VCaP (cell line): Measurements from ENCODE around the gene ARID4B.
"Not testable (repeated sequence)": the region's sequence is repeated elsewhere in the genome, so short reads cannot be mapped to it uniquely, and the experiment has no call there.

Source experiments
- H3K27ac ChIP-seq: fragments of 450-650 bp; 2 replicates; pipeline ENCODE4 v1.5.1; 2017
- CTCF ChIP-seq: fragments of 450-650 bp; conservative IDR thresholded peaks from 2 replicates; pipeline ENCODE4 v1.5.1; 2017; ENCODE audit warnings: mild to moderate bottlenecking, moderate library complexity

Gene ARID4B

GRCh38 chr1:235315735-235316134 lies 12.2 kb downstream of the ARID4B start:
- H3K27ac ChIP-seq, result no peak overlapping the region
- no peak for TF ChIP-seq CTCF

GRCh38 chr1:235315173-235315572 lies 12.8 kb downstream of the ARID4B start:
- TF ChIP-seq CTCF, result no peak
- H3K27ac ChIP-seq, result no peak overlapping the region

- peak overlapping the region; percentile 21; the same call in 1 of the 2 replicates for H3K27ac ChIP-seq
Measured at GRCh38 chr1:235313931-235314678, 13.9 kb downstream of the ARID4B start.

GRCh38 chr1:235313262-235313661 lies 14.7 kb downstream of the ARID4B start:
- no peak for TF ChIP-seq CTCF
- no peak overlapping the region for H3K27ac ChIP-seq

More at GRCh38 chr1:235313931-235314678, 13.9 kb downstream of the ARID4B start:
- TF ChIP-seq CTCF, result no peak

- H3K27ac ChIP-seq, result not testable (repeated sequence)
Measured at GRCh38 chr1:235309206-235309605, 18.8 kb downstream of the ARID4B start.

GRCh38 chr1:235307158-235308124 lies 20.5 kb downstream of the ARID4B start:
- no peak overlapping the region for H3K27ac ChIP-seq
- TF ChIP-seq CTCF, result no peak

GRCh38 chr1:235304549-235305451 lies 23.2 kb downstream of the ARID4B start:
- H3K27ac ChIP-seq, result peak overlapping the region; percentile 34
- TF ChIP-seq CTCF, result no peak
